NCI-H2196 treated with DMSO at 0.1 percent for 48 hours (cell line): ENCODE data around the gene CNPY1.

Experiments
- DNase-seq: peaks from one replicate; lab custom pipeline; 2025; ENCODE audit not compliant: unreplicated experiment; lab: John Stamatoyannopoulos, UW

The CNPY1 gene

GRCh38 chr7:155560196-155560885, 14.0 kb upstream of the CNPY1 start:
- DNase-seq = no peak

DNA sequence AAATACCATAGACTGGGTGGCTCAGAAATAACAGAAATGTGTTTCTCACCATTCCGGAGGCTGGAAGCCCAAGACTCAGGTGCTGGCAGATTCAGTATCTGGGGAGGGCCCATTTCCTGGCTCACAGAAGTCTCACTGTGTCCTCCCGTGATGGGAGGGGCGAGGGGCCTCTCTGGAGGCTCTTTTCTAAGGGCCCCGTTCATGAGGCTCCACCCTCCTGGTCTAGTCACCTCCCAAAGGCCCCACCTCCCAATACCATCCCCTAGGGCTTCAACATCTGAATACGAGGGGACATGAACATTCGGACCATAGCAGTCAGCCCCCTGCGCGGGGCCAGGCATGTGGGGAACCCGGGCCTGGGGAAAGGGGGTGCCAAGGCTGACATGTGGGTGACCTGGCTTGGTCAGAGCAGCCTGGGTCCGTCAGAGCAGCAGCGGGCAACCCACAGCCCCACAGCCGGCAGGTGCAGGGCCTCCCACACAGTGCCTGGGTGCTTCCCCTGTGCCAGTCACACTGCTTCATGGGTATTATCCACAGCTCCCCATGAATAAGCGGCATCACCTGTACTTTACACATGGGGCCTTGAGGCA, 13.3 kb upstream of the CNPY1 start:
- DNase-seq = no peak

- no peak for DNase-seq
These were observed 12.6 kb upstream of the CNPY1 start for GRCh38 chr7:155558961-155559360.

- no peak for DNase-seq
These were observed 12.0 kb upstream of the CNPY1 start for GRCh38 chr7:155558351-155558750.

DNA sequence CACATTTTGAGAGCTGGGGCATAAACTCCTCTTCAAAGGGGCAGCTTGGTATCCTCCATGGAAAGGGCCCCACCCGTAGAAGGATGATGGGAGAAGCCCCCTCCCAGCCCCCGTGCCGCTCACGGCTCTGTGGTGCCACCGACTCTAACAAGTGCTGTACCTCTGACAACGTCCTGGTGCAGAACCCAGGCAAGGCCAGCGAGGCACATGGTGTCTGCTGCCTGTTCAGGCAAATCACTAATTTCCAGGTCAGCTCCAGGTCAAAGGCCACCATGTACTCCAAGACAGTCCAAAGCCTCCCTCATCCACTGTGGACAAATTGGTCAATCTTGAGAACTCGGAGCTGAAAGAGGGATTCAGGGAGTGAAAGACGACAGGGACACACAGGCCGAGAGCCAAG, 11.4 kb upstream of the CNPY1 start:
- DNase-seq = no peak

DNA sequence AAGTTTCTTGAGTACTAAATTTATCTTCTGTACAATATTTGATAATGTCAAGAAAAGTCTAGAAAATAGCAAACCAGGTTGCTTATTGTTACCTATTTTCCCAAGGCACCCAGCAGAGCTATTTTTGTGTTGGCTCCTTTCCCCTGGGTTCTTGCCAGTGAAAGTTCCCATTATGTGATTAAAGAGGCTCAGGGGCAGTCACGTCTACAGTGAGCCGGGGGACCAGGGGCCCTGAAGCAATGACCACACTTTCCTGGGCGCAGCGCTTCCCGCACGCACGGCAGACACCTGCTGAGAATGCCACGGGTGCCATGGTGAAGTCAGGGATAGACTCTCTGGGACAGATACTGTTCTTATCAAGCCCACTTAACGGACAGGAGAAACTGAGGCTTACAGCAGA, 10.4 kb upstream of the CNPY1 start:
- DNase-seq = no peak

DNA sequence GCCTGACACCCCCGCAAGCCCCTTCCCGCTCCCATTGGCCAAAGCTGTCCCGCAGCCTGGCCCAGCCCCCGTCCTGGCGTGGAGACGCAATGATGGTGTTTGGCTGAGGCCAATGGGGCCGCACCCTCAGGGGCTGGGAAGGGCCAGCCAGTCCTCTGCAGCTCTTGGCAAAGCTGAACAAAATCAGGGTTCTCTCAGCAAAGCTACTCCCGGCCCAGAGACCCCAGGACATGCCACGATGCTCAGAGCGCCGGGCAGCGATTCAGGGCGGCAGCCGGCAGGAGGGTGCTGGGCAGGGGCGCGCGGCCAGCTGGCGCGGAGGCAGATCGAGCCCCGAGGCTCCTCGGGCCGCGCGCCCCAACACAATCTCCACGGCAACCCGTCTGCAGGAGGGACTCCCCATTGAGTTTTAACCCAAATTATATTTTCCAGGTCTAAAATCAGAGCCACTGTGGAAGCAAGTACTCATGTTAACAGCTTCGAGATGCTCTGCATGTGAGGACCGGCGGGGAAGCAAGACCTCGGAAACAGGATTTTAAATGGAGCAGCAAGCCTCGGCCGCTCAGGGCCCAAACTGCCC, 8.8 kb upstream of the CNPY1 start:
- no peak for DNase-seq

DNA sequence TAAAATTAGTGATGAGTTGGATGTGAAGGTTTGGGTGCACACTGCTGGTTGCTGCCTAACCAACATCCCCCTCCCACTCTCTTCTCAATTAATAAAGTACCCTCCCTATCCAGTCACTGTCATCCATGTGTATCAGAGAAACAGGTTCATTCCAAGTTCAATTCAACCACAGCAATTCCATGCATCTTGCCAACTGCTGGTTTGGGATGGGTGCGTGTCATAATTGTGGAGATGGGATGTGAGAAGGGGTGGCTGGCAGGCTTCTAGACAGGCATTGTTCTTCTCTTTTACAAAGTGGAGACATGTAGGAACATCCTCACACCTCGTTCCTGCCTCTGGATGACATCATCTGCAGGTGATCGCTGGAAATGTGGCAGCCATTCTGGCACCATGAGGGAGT, 7.5 kb upstream of the CNPY1 start:
- no peak for DNase-seq

DNA sequence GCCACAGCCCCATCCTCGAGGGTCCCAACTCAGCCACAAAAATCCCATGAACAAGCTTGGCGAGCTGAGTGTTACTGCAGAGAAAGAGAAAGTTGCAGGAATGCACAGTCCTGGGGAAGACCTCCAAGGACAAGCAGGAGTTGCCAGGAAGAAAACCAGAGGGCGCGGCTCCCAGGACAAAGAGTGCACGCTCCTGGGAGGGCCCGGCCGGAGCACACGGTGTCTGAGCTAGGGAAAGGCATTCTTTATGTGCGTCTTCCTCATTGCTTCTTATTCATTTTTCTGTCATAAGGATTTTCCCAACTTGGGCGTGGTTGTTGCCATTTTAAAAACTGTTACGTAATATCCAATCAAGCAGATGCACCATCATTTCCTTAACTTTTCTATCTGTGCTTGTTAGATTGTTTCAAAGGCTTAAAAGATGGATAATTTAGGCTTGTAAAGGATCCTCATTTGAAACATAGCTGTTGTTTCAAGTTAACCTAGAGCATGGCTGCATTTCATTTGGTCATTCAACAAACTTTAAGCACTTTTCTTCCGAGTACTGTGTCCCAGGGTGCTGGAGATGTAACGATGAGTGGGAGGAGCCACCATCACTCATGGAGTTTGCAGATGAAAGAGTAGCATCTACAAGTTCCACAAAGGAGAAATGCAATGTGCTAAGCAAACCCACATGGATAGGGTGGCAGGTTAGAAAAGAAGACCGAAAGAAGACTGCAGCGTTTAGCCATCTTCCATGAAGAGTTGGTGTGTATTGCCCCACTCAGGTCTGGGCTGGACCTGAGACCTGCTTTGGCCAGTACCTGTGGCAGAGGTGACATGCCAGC, 5.6 kb upstream of the CNPY1 start:
- no peak for DNase-seq

DNA sequence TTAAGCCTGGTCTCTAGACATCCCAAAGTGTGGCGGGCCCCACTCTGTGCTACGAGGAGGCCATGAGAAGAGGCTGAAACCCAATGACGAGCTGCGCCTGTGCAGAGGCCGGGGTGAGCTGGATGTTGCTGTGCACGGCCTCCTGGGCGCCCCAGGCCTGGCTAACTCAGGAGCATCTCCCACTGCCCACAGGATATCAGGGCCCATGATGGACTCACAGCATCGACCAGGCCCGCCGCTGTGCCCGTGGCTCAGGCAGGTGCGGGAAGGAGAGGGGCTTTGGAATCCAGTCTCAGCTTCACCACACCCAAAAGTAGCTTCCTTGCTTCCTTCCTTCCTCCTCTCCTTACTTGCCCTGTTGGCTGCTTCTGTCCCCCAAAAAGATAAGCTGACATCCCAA, 4.6 kb upstream of the CNPY1 start:
- DNase-seq = no peak

DNA sequence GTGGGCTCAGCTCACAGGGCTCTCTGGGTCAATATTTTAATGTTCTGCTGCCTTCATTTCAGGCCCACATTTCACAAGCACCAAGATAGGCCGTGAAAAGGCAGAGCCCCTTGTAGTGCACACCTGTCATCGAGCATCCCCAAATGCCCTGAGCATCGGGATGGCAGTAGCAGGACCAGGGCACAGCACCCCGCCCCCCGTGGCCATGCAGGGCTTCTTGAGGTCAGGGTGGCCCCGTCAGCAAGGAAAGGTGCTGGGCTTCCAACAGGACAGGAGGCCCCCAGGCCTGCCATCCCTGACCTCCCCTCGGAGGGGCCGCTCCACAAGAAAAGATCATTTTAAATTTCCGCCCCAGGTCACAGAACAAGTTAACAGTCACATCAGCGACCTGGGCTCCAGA, 2.9 kb upstream of the CNPY1 start:
- DNase-seq = no peak

GRCh38 chr7:155547161-155547791, 917 bp upstream of the CNPY1 start:
- DNase-seq = no peak

GRCh38 chr7:155545348-155545747, 1.0 kb downstream of the CNPY1 start:
- no peak for DNase-seq

DNA sequence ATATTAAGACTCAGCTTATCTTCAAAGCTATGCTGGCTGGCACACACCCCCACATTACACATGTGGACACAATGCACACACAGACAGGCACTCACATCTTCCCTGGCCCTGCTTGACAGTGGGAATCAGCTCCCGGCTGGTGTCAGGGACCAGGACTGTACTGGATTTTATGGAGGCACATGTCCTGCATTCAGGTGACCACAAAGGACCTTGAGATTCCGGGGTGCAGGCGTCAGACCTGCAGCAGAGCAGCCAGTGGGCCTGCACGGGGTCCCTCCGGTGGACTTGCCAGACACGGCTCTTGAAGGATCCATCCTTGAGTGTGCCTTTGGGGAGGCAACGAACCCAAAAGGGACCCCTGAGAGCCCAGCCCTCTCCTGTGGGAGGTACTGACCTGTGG, 1.9 kb downstream of the CNPY1 start:
- no peak for DNase-seq

- no peak for DNase-seq
These were observed 2.4 kb downstream of the CNPY1 start for GRCh38 chr7:155543926-155544325.

GRCh38 chr7:155543011-155543876, 3.1 kb downstream of the CNPY1 start:
- no peak for DNase-seq

GRCh38 chr7:155541986-155542675, 4.2 kb downstream of the CNPY1 start:
- no peak for DNase-seq

DNA sequence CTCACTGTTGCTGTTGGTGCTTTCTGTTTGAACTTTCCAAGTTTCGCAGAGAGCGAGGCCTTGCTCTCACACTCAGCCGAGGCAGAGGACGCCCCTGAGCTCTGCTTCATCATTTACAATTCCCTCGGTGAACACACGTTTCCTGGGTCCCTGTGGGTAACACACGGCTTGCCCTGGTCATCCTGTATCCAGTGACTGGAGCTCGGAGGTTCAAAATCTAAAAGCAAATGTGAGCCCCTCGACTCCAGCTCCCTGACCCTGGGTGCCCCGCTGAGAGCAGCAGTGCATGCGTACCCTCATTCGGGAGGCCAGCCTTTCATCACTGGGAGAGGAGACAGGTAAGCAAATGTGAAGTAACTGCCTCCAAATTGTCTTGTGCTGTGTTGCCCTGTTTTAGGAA, 5.8 kb downstream of the CNPY1 start:
- DNase-seq = no peak

DNA sequence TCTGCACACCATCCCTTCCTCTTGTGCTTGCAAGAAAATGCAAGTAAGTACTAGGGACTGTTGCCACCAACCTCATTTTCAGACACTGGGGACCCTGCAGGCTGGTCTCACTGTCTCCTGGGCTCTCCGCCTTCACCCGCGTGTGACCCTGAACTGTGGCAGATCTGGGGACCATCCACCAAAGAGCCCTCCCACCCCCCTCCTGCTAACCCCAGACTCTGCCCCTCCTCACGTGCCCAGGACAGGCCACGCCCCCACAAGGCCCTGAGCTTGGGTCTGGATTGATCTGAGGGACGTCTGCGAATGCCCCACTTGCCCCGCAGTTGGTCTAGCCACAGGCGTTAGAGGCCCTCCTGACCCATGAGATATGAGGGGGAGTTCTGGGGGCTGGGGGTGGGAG, 8.1 kb downstream of the CNPY1 start:
- no peak for DNase-seq

DNA sequence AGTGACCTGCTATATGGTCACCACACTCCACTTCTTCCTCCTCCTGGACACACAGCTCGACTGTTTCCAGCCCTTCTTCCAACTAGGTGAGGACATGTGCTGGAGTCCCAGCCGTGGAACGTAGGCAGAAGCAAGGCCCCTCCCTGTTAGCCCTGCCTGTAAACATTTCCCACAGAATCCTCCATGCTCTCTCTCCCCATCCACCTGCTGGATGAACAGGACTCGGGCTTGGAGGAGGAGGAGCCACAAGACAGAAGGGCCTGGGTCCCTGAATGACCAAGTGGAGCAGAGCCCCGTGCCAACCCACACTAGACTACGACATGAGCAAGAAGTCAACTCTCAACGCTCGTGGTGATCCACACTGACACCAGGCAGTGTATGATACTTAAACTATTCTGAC, 9.9 kb downstream of the CNPY1 start:
- no peak for DNase-seq
